CD4-positive, alpha-beta T cell (primary cell): Measurements from ENCODE around the gene TBC1D3B. TPM values are rescaled to one million over a fixed set of nuclear protein-coding genes. Genes with fewer than 3 reads are reported as not detected.

Experiments used
- ATAC-seq: fragments of 200-7000 bp; cut with Tn5 transposase; one replicate; pipeline ENCODE4 v1.10.0; 2022; ENCODE audit warnings: mild to moderate bottlenecking; ENCODE audit not compliant: poor library complexity
- CTCF ChIA-PET: fragments of 350-600 bp; sonication (Branson Sonifier 250); formaldehyde crosslinking; loops from one replicate; lab custom pipeline; 2021; ENCODE audit warnings: antibody characterized with exemption, inconsistent platforms; lab: Charles Lee
- POLR2A ChIA-PET: fragments of 350-600 bp; sonication (Branson Sonifier 250); formaldehyde crosslinking; loops from one replicate; lab custom pipeline; 2021; ENCODE audit warnings: antibody characterized with exemption, inconsistent platforms; lab: Charles Lee
- DNase-seq, 14 experiments: peaks; one replicate each; pipeline ENCODE4 v3.0.0-alpha.2; 2013 to 2020; ENCODE audit warnings: mixed read lengths in 2 of 14
- H3K27ac ChIP-seq, 2 donors: one replicate each; pipeline versions ENCODE4 v1.5.1 to v1.7.0; 2013; ENCODE audit warnings: low read length in 2 of 2, low read depth in 1 of 2, mild to moderate bottlenecking in 1 of 2
- H3K27me3 ChIP-seq, 2 experiments: 1 replicate in 1 of 2; 2 replicates in 1 of 2; pipeline versions ENCODE4 v1.6.1 to v1.7.0; 2013; ENCODE audit warnings: low read length in 2 of 2, control low read depth in 1 of 2, mild to moderate bottlenecking in 1 of 2, moderate library complexity in 1 of 2; ENCODE audit not compliant: insufficient read depth in 2 of 2, control insufficient read depth in 1 of 2
- H3K36me3 ChIP-seq: one replicate; pipeline ENCODE4 v1.6.1; 2013; ENCODE audit warnings: low read length, control low read depth; ENCODE audit not compliant: insufficient read depth
- H3K4me1 ChIP-seq: one replicate; pipeline ENCODE4 v1.6.1; 2013; ENCODE audit warnings: low read length, control low read depth; ENCODE audit not compliant: insufficient read depth
- H3K4me3 ChIP-seq: one replicate; pipeline ENCODE4 v1.5.1; 2013; ENCODE audit warnings: mild to moderate bottlenecking, low read length, moderate library complexity
- H3K9me3 ChIP-seq, 2 experiments: 1 replicate in 1 of 2; 2 replicates in 1 of 2; pipeline versions ENCODE4 v1.6.1 to v1.7.0; 2013; ENCODE audit warnings: low read length in 2 of 2, mild to moderate bottlenecking in 2 of 2, control low read depth in 1 of 2, moderate library complexity in 1 of 2; ENCODE audit not compliant: control insufficient read depth in 1 of 2, insufficient read depth in 1 of 2
- H3K27ac Mint-ChIP-seq: one replicate; pipeline ENCODE4 v1.8.0; 2020; ENCODE audit warnings: mixed read lengths
- H3K27me3 Mint-ChIP-seq: one replicate; pipeline ENCODE4 v1.8.0; 2021; ENCODE audit warnings: mixed read lengths
- H3K36me3 Mint-ChIP-seq: one replicate; pipeline ENCODE4 v1.8.0; 2021; ENCODE audit warnings: low read depth, mixed read lengths
- H3K4me1 Mint-ChIP-seq: one replicate; pipeline ENCODE4 v1.8.0; 2021; ENCODE audit warnings: low read depth, mixed read lengths
- H3K4me3 Mint-ChIP-seq: one replicate; pipeline ENCODE4 v1.8.0; 2020; ENCODE audit warnings: mild to moderate bottlenecking, mixed read lengths
- H3K9me3 Mint-ChIP-seq: one replicate; pipeline ENCODE4 v1.8.0; 2020; ENCODE audit warnings: mixed read lengths
- intact Hi-C, 2 experiments: fragments of 100-400 bp; cut with DNase I in 1 of 2; cut with micrococcal nuclease in 1 of 2; formaldehyde crosslinking; loops; one replicate each; pipeline versions ENCODE4 v1.15.1 to v1.9.0; 2023 to 2025; cut with DNase I, micrococcal nuclease
- total RNA-seq, 174 experiments: library from RNA in 2 of 174; stranded (reverse) in 2 of 174; gene quantifications; one replicate each; pipeline ENCODE4 v1.2.3 and lab custom pipeline; 2021 to 2026
- TF ChIP-seq, protein P1 (sequence below): fragments of 200-600 bp; IDR thresholded peaks from one replicate; pipeline ENCODE4 v1.8.0; 2022; ENCODE audit warnings: antibody characterized with exemption, mild to moderate bottlenecking

The TBC1D3B gene
- total RNA-seq, 2 experiments from 2014 or later: 1.5 to 1.6 TPM

DNA sequence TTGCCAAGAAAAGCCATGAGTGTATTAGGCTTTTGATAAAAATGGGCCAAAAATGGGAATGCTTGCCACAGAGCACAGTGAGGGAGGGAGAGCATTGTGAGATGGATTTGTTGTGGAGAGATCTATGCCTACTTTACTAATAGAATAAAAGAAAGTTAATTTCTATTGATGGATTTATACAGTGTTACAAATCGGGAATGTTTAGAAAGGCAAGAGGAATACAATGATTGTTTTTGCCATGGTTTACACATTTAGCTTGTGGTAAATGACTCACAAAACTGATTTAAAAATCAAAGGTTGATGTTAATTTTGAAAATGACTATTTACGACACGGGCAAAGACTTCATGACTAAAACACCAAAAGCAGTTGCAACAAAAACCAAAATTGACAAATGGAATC lies 56.2 kb downstream of the TBC1D3B start:
- H3K9me3 ChIP-seq: peaks cover 4 to 6% of the 10 kb centered on the region in 2 experiments
- no peak overlapping the region for H3K4me3 ChIP-seq
- TF ChIP-seq, protein P1, sequence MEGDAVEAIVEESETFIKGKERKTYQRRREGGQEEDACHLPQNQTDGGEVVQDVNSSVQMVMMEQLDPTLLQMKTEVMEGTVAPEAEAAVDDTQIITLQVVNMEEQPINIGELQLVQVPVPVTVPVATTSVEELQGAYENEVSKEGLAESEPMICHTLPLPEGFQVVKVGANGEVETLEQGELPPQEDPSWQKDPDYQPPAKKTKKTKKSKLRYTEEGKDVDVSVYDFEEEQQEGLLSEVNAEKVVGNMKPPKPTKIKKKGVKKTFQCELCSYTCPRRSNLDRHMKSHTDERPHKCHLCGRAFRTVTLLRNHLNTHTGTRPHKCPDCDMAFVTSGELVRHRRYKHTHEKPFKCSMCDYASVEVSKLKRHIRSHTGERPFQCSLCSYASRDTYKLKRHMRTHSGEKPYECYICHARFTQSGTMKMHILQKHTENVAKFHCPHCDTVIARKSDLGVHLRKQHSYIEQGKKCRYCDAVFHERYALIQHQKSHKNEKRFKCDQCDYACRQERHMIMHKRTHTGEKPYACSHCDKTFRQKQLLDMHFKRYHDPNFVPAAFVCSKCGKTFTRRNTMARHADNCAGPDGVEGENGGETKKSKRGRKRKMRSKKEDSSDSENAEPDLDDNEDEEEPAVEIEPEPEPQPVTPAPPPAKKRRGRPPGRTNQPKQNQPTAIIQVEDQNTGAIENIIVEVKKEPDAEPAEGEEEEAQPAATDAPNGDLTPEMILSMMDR: no peak
- ChIA-PET CTCF (no interaction called here), POLR2A (no interaction called here)
- H3K4me1 ChIP-seq: no peaks in the 10 kb centered on the region
- Mint-ChIP-seq H3K27me3 (peaks cover 5% of the 10 kb centered on the region), H3K36me3 (no peaks in the 10 kb centered on the region), H3K4me1 (no peaks in the 10 kb centered on the region), H3K9me3 (no peaks in the 10 kb centered on the region), H3K27ac (no peak overlapping the region), H3K4me3 (no peak overlapping the region)
- peaks cover 0 to 2% of the 10 kb centered on the region in 2 experiments for H3K27me3 ChIP-seq
- H3K27ac ChIP-seq: no peak overlapping the region
- intact Hi-C loops: no loop called here
- DNase-seq (no peak), ATAC-seq (no peak)
- H3K36me3 ChIP-seq: no peaks in the 10 kb centered on the region

- CTCF ChIA-PET: no interaction called here
- Histone ChIP-seq H3K27ac (no peak overlapping the region), H3K9me3 (no peaks in the 10 kb centered on the region), H3K4me1 (no peaks in the 10 kb centered on the region), H3K4me3 (no peak overlapping the region), H3K36me3 (no peaks in the 10 kb centered on the region), H3K27me3 (no peaks in the 10 kb centered on the region)
- H3K27ac Mint-ChIP-seq: no peak overlapping the region
- peaks cover 5% of the 10 kb centered on the region for H3K27me3 Mint-ChIP-seq
- H3K4me3 Mint-ChIP-seq: no peak overlapping the region
- H3K4me1 Mint-ChIP-seq: no peaks in the 10 kb centered on the region
- H3K9me3 Mint-ChIP-seq: no peaks in the 10 kb centered on the region
- TF ChIP-seq, protein P1: no peak
- no peaks in the 10 kb centered on the region for H3K36me3 Mint-ChIP-seq
- intact Hi-C loops: no loop called here
- POLR2A ChIA-PET: no interaction called here
- ATAC-seq (no peak), DNase-seq (no peak)
These were observed 57.7 kb downstream of the TBC1D3B start for GRCh38 chr17:36118477-36119353.

GRCh38 chr17:36117505-36118382 lies 58.7 kb downstream of the TBC1D3B start:
- intact Hi-C loops: no loop called here
- CTCF ChIA-PET: no interaction called here
- Mint-ChIP-seq H3K4me1 (no peaks in the 10 kb centered on the region), H3K27ac (no peak overlapping the region), H3K27me3 (peaks cover 5% of the 10 kb centered on the region), H3K4me3 (no peak overlapping the region), H3K36me3 (no peaks in the 10 kb centered on the region), H3K9me3 (no peaks in the 10 kb centered on the region)
- Histone ChIP-seq H3K36me3 (no peaks in the 10 kb centered on the region), H3K9me3 (no peaks in the 10 kb centered on the region), H3K27me3 (no peaks in the 10 kb centered on the region), H3K4me1 (no peaks in the 10 kb centered on the region), H3K27ac (no peak overlapping the region), H3K4me3 (no peak overlapping the region)
- TF ChIP-seq, protein P1: no peak
- DNase-seq (no peak), ATAC-seq (no peak)
- POLR2A ChIA-PET: no interaction called here

Other genes starting within 250 kb of the TBC1D3B start
- not detected for gene RDM1, start 245.9 kb downstream of the TBC1D3B start, total RNA-seq
- gene LYZL6, start 232.9 kb downstream of the TBC1D3B start, total RNA-seq: not detected
- not detected for gene CCL16, start 195.1 kb downstream of the TBC1D3B start, total RNA-seq
- gene CCL14, start 189.9 kb downstream of the TBC1D3B start, total RNA-seq: not detected
- not detected for gene CCL15, start 175.1 kb downstream of the TBC1D3B start, total RNA-seq
- not detected for gene CCL23, start 158.7 kb downstream of the TBC1D3B start, total RNA-seq
- gene CCL18, start 112.4 kb downstream of the TBC1D3B start, total RNA-seq: not detected
- gene CCL3, start 86.5 kb downstream of the TBC1D3B start, total RNA-seq: 1 to 10 TPM in 1 of 2 experiments, under 1 TPM in 1; 0.78 to 1.0 TPM
- 1 to 10 TPM; 1.5 to 2.1 TPM for gene CCL4, start 72.8 kb downstream of the TBC1D3B start, total RNA-seq
- under 1 TPM in 1 of 2 experiments, not detected in 1; 0.17 TPM for gene CCL3L1, start 20.1 kb upstream of the TBC1D3B start, total RNA-seq
- gene CCL4L2, start 34.4 kb upstream of the TBC1D3B start, total RNA-seq: under 1 TPM in 1 of 2 experiments, not detected in 1; 0.25 TPM
- under 1 TPM; 0.25 to 0.36 TPM for gene TBC1D3I, start 87.9 kb upstream of the TBC1D3B start, total RNA-seq
- not detected for gene TBC1D3G, start 147.2 kb upstream of the TBC1D3B start, total RNA-seq
- not detected for gene TBC1D3H, start 211.8 kb upstream of the TBC1D3B start, total RNA-seq